Heart left ventricle (tissue), 16 donors: ENCODE data around the gene APCS. TPM values are rescaled to one million over a fixed set of nuclear protein-coding genes. Genes with fewer than 3 reads are reported as not detected.

Source experiments
- ATAC-seq, 4 donors: fragments of 200-7000 bp; cut with Tn5 transposase; one replicate each; pipeline ENCODE4 v1.9.1; 2020 to 2022; ENCODE audit warnings: moderate library complexity in 4 of 4, mild to moderate bottlenecking in 3 of 4, moderate number of reproducible peaks in 1 of 4
- DNase-seq, 5 donors: peaks; one replicate each; pipeline ENCODE4 v3.0.0-alpha.2; 2020
- H3K27ac ChIP-seq, 12 donors: fragments of 200-600 bp; sonication (generic) in 4 of 12; one replicate each; pipeline versions ENCODE4 v1.5.0 to v1.8.0; 2016 to 2022; ENCODE audit warnings: mild to moderate bottlenecking in 2 of 12
- H3K27me3 ChIP-seq, 9 donors: fragments of 200-600 bp; sonication (generic) in 2 of 9; one replicate each; pipeline versions ENCODE4 v1.5.1 to v1.8.0; 2016 to 2022; ENCODE audit warnings: mild to moderate bottlenecking in 3 of 9
- H3K36me3 ChIP-seq, 9 donors: fragments of 200-600 bp; sonication (generic) in 2 of 9; one replicate each; pipeline versions ENCODE4 v1.5.0 to v1.8.0; 2018 to 2022; ENCODE audit warnings: mild to moderate bottlenecking in 2 of 9
- H3K4me1 ChIP-seq, 12 donors: fragments of 200-600 bp; sonication (generic) in 4 of 12; one replicate each; pipeline versions ENCODE4 v1.5.0 to v1.8.0; 2016 to 2022; ENCODE audit warnings: mild to moderate bottlenecking in 3 of 12
- H3K4me3 ChIP-seq, 12 donors: fragments of 200-600 bp; sonication (generic) in 4 of 12; one replicate each; pipeline versions ENCODE4 v1.5.0 to v1.8.0; 2017 to 2022; ENCODE audit warnings: mild to moderate bottlenecking in 9 of 12, moderate library complexity in 4 of 12
- H3K9me3 ChIP-seq, 12 donors: fragments of 200-600 bp; sonication (generic) in 4 of 12; one replicate each; pipeline versions ENCODE4 v1.5.0 to v1.8.0; 2016 to 2022; ENCODE audit warnings: mild to moderate bottlenecking in 1 of 12
- POLR2A ChIP-seq, 2 donors: fragments of 450-650 bp; IDR thresholded peaks; one replicate each; pipeline ENCODE4 v1.6.1; 2017; ENCODE audit warnings: antibody characterized with exemption in 2 of 2, mild to moderate bottlenecking in 2 of 2, moderate library complexity in 2 of 2
- WGBS, 4 donors: extraction: QIAGEN DNeasy Blood & Tissue Kit in 2 of 4; methylation state at CpG; one replicate each; pipeline versions ENCODE4 v1.1.5 to v1.1.7; 2013 to 2018; 5-methylcytosine and 5-hydroxymethylcytosine counted together
- intact Hi-C, 10 donors: fragments of 100-400 bp; cut with DNase I; formaldehyde crosslinking; loops; one replicate each; pipeline versions ENCODE4 v1.11.1 to v1.14.2; 2022
- polyA plus RNA-seq, 2 donors: library from polyadenylated mRNA; stranded (reverse); fragments of 200-250 nt; gene quantifications; one replicate each; pipeline ENCODE4 v1.2.3, GENCODE V29; 2013
- total RNA-seq, 9 donors: library from RNA; depleted of rRNA in 2 of 9; stranded (reverse); fragments of >200 nt in 2 of 9; fragmentation: NEBNext Ultra II Directional in 3 of 9; extraction: Animal tissue kit (Norgen Biotek cat#: 25700) in 3 of 9; gene quantifications; one replicate each; pipeline versions ENCODE4 v1.1.0 to v1.2.4, GENCODE V29; 2016 to 2023
- TF ChIP-seq, protein P1 (sequence below), 12 donors: fragments of 200-600 bp; sonication (generic) in 4 of 12; IDR thresholded peaks; one replicate each; pipeline versions ENCODE4 v1.5.0 to v1.8.0; 2018 to 2022; ENCODE audit warnings: antibody characterized with exemption in 12 of 12, mild to moderate bottlenecking in 5 of 12
- donor health status: ischemic (EF 13 %, LVEDD 7.1; RV severe dilation, severe dysfunction).
- donor health status: healthy with polysubstance abuse.
- donor health status: DM: no; HTN: yes; CAD: no.
- donor health status: DM: no; HTN: no; CAD: no.
- donor health status: ischemic (EF 25% LVEDD 6.9; RV normal size, moderate dysfunction).
- donor health status: ischemic (EF 25% LVEDD 5.7; RV mildly dilated, moderate dysfunction).
- donor health status: healthy.
- donor health status: DM: yes; HTN: yes; CAD: no.
- donor health status: ischemic (EF 35%, LVEDD 5.7; RV mildly dilated, moderate dysfunction).
- donor health status: nonischemic (EF 11% LVEDD 7.7; RV severe dilation, severe dysfunction).
- donor health status: DM: yes; HTN: yes; CAD: no.
- donor health status: PGD.
- donor health status: ischemic (EF 29% LVEDD 5.4; RV normal size, mild dysfunction).
- donor health status: nonischemic (EF 23%, LVEDD 6.1; RV moderate dilation, normal function).

Gene APCS
- total and polyA plus RNA-seq, 11 donors, result 0.08 TPM; not detected in 10

DNA sequence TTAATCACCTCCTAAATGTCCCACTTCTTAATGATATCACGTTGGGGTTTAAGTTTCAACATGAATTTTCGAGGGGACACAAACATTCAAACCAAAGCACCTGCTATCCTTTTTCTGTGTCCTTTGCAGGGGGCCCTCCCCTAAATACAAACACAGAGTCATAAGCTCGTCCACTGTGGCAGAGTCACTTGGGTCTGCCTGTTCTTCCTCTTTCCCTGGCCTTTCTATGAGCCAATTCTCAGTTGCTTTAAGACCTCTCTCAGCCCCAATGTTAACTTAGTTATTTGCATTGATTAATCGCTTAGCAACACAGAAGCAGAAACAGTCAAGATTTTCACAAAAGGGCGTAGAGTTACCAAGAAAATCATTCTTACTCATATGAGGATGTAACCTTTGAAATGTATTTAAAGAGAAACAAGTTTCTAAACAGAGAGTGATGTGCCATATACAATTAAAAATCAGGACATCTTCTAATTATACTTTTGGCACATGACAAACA lies 14.9 kb downstream of the APCS start:
- no peaks in the 10 kb centered on the region for H3K4me1 ChIP-seq
- WGBS, 4 donors, result 71 to 81% (median 73%) methylated on average over 5 of the region's 5 CpGs
- ATAC-seq (no peak), DNase-seq (no peak)
- H3K36me3 ChIP-seq, result no peaks in the 10 kb centered on the region
- intact Hi-C loops, result no loop called here
- H3K27ac ChIP-seq, result no peak overlapping the region
- TF ChIP-seq POLR2A (IDR thresholded peaks at IDR 0.05), result no peak
- TF ChIP-seq, protein P1, sequence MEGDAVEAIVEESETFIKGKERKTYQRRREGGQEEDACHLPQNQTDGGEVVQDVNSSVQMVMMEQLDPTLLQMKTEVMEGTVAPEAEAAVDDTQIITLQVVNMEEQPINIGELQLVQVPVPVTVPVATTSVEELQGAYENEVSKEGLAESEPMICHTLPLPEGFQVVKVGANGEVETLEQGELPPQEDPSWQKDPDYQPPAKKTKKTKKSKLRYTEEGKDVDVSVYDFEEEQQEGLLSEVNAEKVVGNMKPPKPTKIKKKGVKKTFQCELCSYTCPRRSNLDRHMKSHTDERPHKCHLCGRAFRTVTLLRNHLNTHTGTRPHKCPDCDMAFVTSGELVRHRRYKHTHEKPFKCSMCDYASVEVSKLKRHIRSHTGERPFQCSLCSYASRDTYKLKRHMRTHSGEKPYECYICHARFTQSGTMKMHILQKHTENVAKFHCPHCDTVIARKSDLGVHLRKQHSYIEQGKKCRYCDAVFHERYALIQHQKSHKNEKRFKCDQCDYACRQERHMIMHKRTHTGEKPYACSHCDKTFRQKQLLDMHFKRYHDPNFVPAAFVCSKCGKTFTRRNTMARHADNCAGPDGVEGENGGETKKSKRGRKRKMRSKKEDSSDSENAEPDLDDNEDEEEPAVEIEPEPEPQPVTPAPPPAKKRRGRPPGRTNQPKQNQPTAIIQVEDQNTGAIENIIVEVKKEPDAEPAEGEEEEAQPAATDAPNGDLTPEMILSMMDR (IDR thresholded peaks at IDR 0.05), result no peak
- no peaks in the 10 kb centered on the region for H3K27me3 ChIP-seq
- H3K4me3 ChIP-seq, result no peak overlapping the region
- no peaks in the 10 kb centered on the region for H3K9me3 ChIP-seq

DNA sequence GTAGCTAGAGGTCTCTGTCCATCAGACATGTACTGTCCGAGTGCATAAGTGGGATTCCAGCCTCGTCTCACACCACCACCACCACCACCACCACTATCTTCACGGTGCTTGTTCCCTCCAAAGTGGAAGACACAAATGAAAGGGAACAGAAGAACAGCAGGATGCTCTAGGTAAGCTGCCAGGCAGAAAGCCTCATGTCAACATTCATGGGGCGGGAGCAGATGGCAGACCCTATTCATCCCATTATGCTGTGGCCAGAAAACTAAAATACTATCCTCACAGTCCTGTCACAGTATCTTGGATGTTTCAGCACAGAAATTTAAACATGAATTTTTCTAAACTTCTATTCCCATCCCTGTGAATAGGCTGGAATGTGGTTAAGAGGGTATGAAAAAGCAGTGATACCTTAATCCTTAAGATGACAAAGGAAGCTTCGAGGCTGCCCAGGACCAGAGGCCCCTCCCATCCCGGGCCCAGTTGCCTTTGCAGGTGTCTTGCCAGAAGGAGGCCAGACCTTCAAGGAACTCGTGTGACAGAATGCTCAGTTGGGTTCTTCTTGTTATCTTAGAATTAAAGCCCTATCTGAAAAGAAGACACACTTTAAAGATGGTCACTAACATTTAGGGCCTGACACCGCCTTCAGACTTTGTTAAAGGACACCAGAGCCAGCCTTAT lies 24.7 kb downstream of the APCS start:
- 72 to 79% (median 76%) methylated on average over 8 of the region's 8 CpGs for WGBS, 4 donors
- H3K9me3 ChIP-seq, result peaks cover 0 to 3% (median 0%) of the 10 kb centered on the region in 12 donors
- no peak overlapping the region for H3K4me3 ChIP-seq
- intact Hi-C loops, result no loop called here
- H3K27me3 ChIP-seq, result no peaks in the 10 kb centered on the region
- H3K27ac ChIP-seq, result no peak overlapping the region
- ATAC-seq (no peak), DNase-seq (no peak)
- TF ChIP-seq, protein P1 (IDR thresholded peaks at IDR 0.05), result no peak
- no peak for TF ChIP-seq POLR2A (IDR thresholded peaks at IDR 0.05)
- no peaks in the 10 kb centered on the region for H3K4me1 ChIP-seq
- H3K36me3 ChIP-seq, result no peaks in the 10 kb centered on the region

DNA sequence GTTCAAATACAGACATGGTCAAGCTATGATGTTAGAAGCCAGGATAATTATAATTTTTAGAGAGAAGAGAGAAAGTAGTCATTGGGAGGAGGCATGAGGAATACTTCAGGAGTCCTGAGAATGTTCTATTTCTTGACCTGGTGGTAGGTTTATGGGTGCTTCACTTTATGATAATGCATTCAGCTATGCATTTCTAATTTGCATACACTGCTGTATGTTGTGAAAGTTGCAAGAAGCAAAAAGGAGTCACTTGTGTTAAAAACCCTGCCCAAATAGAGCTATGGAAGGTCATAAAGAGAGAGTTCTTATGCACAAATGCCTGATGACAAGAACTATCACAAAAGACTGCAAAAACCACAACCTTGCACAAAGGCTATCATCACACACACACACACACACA lies 45.3 kb downstream of the APCS start:
- Histone ChIP-seq H3K4me1 (no peaks in the 10 kb centered on the region), H3K9me3 (no peaks in the 10 kb centered on the region), H3K27me3 (no peaks in the 10 kb centered on the region), H3K27ac (no peak overlapping the region), H3K4me3 (no peak overlapping the region), H3K36me3 (no peaks in the 10 kb centered on the region)
- no peak for TF ChIP-seq POLR2A (IDR thresholded peaks at IDR 0.05)
- TF ChIP-seq, protein P1 (IDR thresholded peaks at IDR 0.05), result no peak
- DNase-seq (no peak), ATAC-seq (no peak)
- intact Hi-C loops, result no loop called here

Other genes with a start within 250 kb of the APCS start
- not detected for gene OR10J4, start 155.6 kb upstream of the APCS start, total RNA-seq
- not detected for gene OR10J4, start 155.6 kb upstream of the APCS start, polyA plus RNA-seq
- not detected for gene OR10J1, start 148.1 kb upstream of the APCS start, total RNA-seq
- gene OR10J1, start 148.1 kb upstream of the APCS start, polyA plus RNA-seq, result not detected
- gene OR10J5, start 51.8 kb upstream of the APCS start, total RNA-seq, result not detected
- gene OR10J5, start 51.8 kb upstream of the APCS start, polyA plus RNA-seq, result not detected
- under 1 TPM in 3 of 9 donors, not detected in 6; 0.12 to 0.35 (median 0.29) TPM for gene CRP, start 126.8 kb downstream of the APCS start, total RNA-seq
- under 1 TPM in 1 of 2 donors, not detected in 1; 0.35 TPM for gene CRP, start 126.8 kb downstream of the APCS start, polyA plus RNA-seq
- 10 to 100 TPM in 8 of 9 donors, 1 to 10 TPM in 1; 10.0 to 30.3 (median 18.8) TPM for gene DUSP23, start 193.1 kb downstream of the APCS start, total RNA-seq
- gene DUSP23, start 193.1 kb downstream of the APCS start, polyA plus RNA-seq, result 10 to 100 TPM; 36.6 to 59.2 TPM
- 1 to 10 TPM in 2 of 9 donors, under 1 TPM in 1, not detected in 6; 0.21 to 2.0 (median 1.9) TPM for gene FCRL6, start 214.5 kb downstream of the APCS start, total RNA-seq
- not detected for gene FCRL6, start 214.5 kb downstream of the APCS start, polyA plus RNA-seq
- gene SLAMF8, start 239.0 kb downstream of the APCS start, total RNA-seq, result 10 to 100 TPM in 1 of 9 donors, 1 to 10 TPM in 7, under 1 TPM in 1; 0.79 to 44.9 (median 1.8) TPM
- 1 to 10 TPM in 1 of 2 donors, under 1 TPM in 1; 0.50 to 1.5 TPM for gene SLAMF8, start 239.0 kb downstream of the APCS start, polyA plus RNA-seq